ENCODE measurements around the gene GRK6. TPM values are rescaled to one million over a fixed set of nuclear protein-coding genes. Genes with fewer than 3 reads are reported as not detected.

GRK6 gene
- total RNA-seq, 4 donors from 2014 or later, result 29.1 to 44.7 (median 36.3) TPM

- Histone ChIP-seq H3K27me3 (peaks cover 6 to 61% (median 28%) of the 10 kb centered on the region in 4 donors), H3K4me1 (peaks cover 6 to 13% (median 11%) of the 10 kb centered on the region in 4 donors), H3K9me3 (no peaks in the 10 kb centered on the region), H3K4me3 (no peak overlapping the region), H3K27ac (replicated peaks in 1 of 4) (no peak overlapping the region), H3K36me3 (no peaks in the 10 kb centered on the region)
- intact Hi-C loops (cut with DNase I), result no loop called here
- 57% methylated on average over 1 of the region's 8 CpGs for WGBS
- DNase-seq (ENCODE audit: extremely low spot score), result no peak
- TF ChIP-seq POLR2AphosphoS5 (IDR thresholded peaks at IDR 0.05) (no peak), CTCF (IDR thresholded peaks at IDR 0.05) (no peak), EP300 (IDR thresholded peaks at IDR 0.05) (no peak), POLR2A (IDR thresholded peaks at IDR 0.05; ENCODE audit: low read depth) (no peak)
Measured at GRCh38 chr5:177396078-177396477, 30.4 kb upstream of the GRK6 start.

DNA sequence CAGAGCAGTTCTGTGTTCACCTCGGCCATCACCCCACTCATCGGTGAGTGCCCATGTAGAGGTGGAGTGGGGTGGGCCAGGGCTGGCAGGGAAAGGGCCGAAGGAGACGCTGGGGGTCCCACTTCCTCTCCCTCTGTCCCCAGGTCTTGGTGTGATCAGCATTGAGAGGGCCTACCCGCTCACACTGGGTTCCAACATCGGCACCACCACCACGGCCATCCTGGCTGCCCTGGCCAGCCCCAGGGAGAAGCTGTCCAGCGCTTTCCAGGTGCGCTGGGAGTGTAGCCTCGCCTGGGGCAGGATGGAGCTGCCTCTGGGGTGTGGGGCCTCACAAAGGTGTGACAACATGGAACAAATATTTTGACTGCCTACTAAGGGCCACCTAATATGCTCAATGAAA lies 29.7 kb upstream of the GRK6 start:
- no peaks in the 10 kb centered on the region for H3K9me3 ChIP-seq

GRCh38 chr5:177397875-177398390 lies 28.5 kb upstream of the GRK6 start:
- H3K4me3 ChIP-seq, result no peak overlapping the region
- intact Hi-C loops (cut with DNase I), result no loop called here
- H3K9me3 ChIP-seq, result no peaks in the 10 kb centered on the region
- peaks cover 14 to 25% (median 21%) of the 10 kb centered on the region in 4 donors for H3K4me1 ChIP-seq
- DNase-seq (ENCODE audit: extremely low spot score), result no peak
- WGBS, result 86% methylated on average over 12 of the region's 16 CpGs
- no peak overlapping the region for H3K27ac ChIP-seq (replicated peaks in 1 of 4)
- no peaks in the 10 kb centered on the region for H3K36me3 ChIP-seq
- TF ChIP-seq POLR2AphosphoS5 (IDR thresholded peaks at IDR 0.05), result no peak
- H3K27me3 ChIP-seq, result peaks cover 8 to 80% (median 46%) of the 10 kb centered on the region in 4 donors

More for the DNA sequence above, 29.7 kb upstream of the GRK6 start:
- no peak for DNase-seq (ENCODE audit: extremely low spot score)
- 92% methylated on average over 4 of the region's 10 CpGs for WGBS
- no peak overlapping the region for H3K4me3 ChIP-seq
- no peaks in the 10 kb centered on the region for H3K36me3 ChIP-seq
- TF ChIP-seq CTCF (IDR thresholded peaks at IDR 0.05), result no peak
- TF ChIP-seq EP300 (IDR thresholded peaks at IDR 0.05), result no peak
- TF ChIP-seq POLR2A (IDR thresholded peaks at IDR 0.05; ENCODE audit: low read depth), result no peak
- TF ChIP-seq POLR2AphosphoS5 (IDR thresholded peaks at IDR 0.05), result no peak
- H3K27me3 ChIP-seq, result peaks cover 6 to 68% (median 35%) of the 10 kb centered on the region in 4 donors
- intact Hi-C loops (cut with DNase I), result no loop called here
- peaks cover 6 to 14% (median 11%) of the 10 kb centered on the region in 4 donors for H3K4me1 ChIP-seq
- no peak overlapping the region for H3K27ac ChIP-seq (replicated peaks in 1 of 4)

DNA sequence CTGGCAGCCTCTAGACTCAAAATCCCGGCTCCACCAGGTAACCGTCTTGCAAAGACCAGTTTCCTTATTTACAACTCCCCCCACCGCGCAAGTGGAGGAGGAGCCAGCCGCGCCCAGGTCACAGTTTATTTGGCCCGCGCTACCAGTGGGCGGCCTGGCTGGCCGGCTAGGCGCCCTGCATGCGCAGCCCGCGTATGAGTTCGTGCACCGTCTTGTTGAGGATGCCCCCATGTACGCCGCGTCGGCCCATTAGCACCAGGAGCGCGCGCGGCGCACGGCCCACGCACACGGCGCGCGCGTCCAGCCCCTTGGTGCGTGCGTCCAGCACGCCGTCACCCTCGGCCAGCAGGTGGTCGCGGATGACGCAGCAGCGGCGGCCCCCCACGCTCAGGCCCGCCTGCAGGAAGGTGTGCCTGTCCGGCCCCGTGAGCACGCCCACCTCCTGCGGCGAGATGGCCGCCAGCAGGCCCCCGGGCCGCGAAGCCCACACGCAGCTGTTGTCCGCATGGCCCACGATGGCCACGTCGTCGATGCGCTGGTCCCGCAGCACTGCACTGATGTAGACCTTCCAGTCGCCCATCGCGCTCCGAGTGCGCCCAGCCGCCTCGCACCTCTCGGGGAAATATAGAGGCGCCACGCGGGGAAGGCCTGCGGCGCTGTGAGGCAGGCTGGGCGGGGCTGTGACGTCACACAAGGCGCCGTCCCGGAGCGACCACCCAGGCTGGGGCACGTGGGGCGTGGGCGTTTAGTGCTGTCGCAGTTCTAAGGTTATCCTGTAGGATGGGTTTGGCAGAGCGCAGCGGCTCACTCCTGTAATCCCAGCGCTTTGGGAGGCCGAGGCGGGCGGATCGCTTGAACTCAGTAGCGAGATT lies 26.2 kb upstream of the GRK6 start, which contains the start of gene PFN3:
Gene PFN3 (minus strand): TSS at position 665 of the 872 bp plus-strand sequence. CDS start 85 bp downstream, at position 580.
- H3K4me1 ChIP-seq, result peaks cover 34 to 48% (median 42%) of the 10 kb centered on the region in 4 donors
- TF ChIP-seq POLR2A (IDR thresholded peaks at IDR 0.05; ENCODE audit: low read depth) (no peak), EP300 (IDR thresholded peaks at IDR 0.05) (no peak), CTCF (IDR thresholded peaks at IDR 0.05) (no peak), POLR2AphosphoS5 (IDR thresholded peaks at IDR 0.05) (no peak)
- H3K36me3 ChIP-seq, result no peaks in the 10 kb centered on the region
- no peak within 1 kb of the TSS for H3K4me3 ChIP-seq
- intact Hi-C loops (cut with DNase I), result loop anchor here (5.0 kb wide), 1 partner anchor 102 kb away; no protein-coding TSS in a partner anchor
- WGBS, result 23% methylated on average over 32 of the region's 92 CpGs
- H3K9me3 ChIP-seq, result no peaks in the 10 kb centered on the region
- no peak within 1 kb of the TSS for H3K27ac ChIP-seq (replicated peaks in 1 of 4)
- DNase-seq (ENCODE audit: extremely low spot score), result no peak
- peaks cover 13 to 97% (median 57%) of the 10 kb centered on the region in 4 donors for H3K27me3 ChIP-seq
